HCT116 (cell line): ENCODE data around the gene SPARC.

Experiments
- CTCF ChIP-seq, 3 experiments: fragments of 200-600 bp in 1 of 3; sonication (generic) in 1 of 3; IDR thresholded peaks in 2 of 3; conservative IDR thresholded peaks in 1 of 3; 2 replicates each; pipeline ENCODE4 v1.5.1; 2012 to 2017; ENCODE audit warnings: low read depth in 2 of 3, low read length in 2 of 3, antibody characterized with exemption in 1 of 3, borderline replicate concordance in 1 of 3, control low read depth in 1 of 3, mild to moderate bottlenecking in 1 of 3, mixed read lengths in 1 of 3, mixed run types in 1 of 3, moderate library complexity in 1 of 3; ENCODE audit not compliant: insufficient read depth in 1 of 3
- POLR2A ChIP-seq: IDR thresholded peaks from 2 replicates; pipeline ENCODE4 v1.7.0; 2011; ENCODE audit warnings: borderline replicate concordance; ENCODE audit not compliant: insufficient read depth, insufficient read length; ENCODE audit errors: extremely low read depth
- POLR2AphosphoS5 ChIP-seq: IDR thresholded peaks from 2 replicates; pipeline ENCODE4 v1.6.1; 2011; ENCODE audit warnings: mild to moderate bottlenecking, low read depth, low read length, moderate library complexity
- RAD21 ChIP-seq: IDR thresholded peaks from 2 replicates; pipeline ENCODE4 v1.6.1; 2012; ENCODE audit warnings: low read depth, mild to moderate bottlenecking
- SP1 ChIP-seq: IDR thresholded peaks from 2 replicates; pipeline ENCODE4 v1.6.1; 2012; ENCODE audit warnings: low read depth
- ZFX ChIP-seq: fragments of 450-650 bp; IDR thresholded peaks from 2 replicates; pipeline ENCODE4 v1.6.1; 2017
- ZNF274 ChIP-seq: fragments of 200-500 bp; sonication (Bioruptor generic); IDR thresholded peaks from 2 replicates; pipeline ENCODE4 v1.6.1; 2014; ENCODE audit warnings: mild to moderate bottlenecking, low read depth, low read length, inconsistent platforms
- TF ChIP-seq, protein P1 (sequence below): IDR thresholded peaks from 2 replicates; pipeline ENCODE4 v1.6.1; 2012

- TF ChIP-seq, protein P1, sequence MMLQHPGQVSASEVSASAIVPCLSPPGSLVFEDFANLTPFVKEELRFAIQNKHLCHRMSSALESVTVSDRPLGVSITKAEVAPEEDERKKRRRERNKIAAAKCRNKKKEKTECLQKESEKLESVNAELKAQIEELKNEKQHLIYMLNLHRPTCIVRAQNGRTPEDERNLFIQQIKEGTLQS: no peak
- TF ChIP-seq CTCF (IDR thresholded peaks at IDR 0.05 in 2 of 3, conservative IDR thresholded peaks at IDR 0.05 in 1 of 3; ENCODE audit: borderline replicate concordance in 1 of 3, insufficient read depth in 1 of 3, low read depth in 2 of 3, low read length in 2 of 3): no peak
- no peak for TF ChIP-seq RAD21
- no peak for TF ChIP-seq ZNF274
- no peak for TF ChIP-seq POLR2AphosphoS5
- TF ChIP-seq POLR2A: no peak
- no peak for TF ChIP-seq ZFX
- no peak for TF ChIP-seq SP1
Observed at GRCh38 chr5:151656311-151656710, 30.4 kb downstream of the SPARC start.
